Skin epidermis (tissue), 12 donors: ENCODE measurements around the gene SUPT16H.
A peak's percentile ranks its signal among the peaks of the same experiment; 100 is the strongest.
"Not testable (repeated sequence)": the region's sequence is repeated elsewhere in the genome, so short reads cannot be mapped to it uniquely, and the experiment has no call there.

ENCODE experiments used
- H3K27ac ChIP-seq, 21 experiments: fragments of 200-600 bp; sonication (generic) in 11 of 21; one replicate each; pipeline ENCODE4 v1.5.0; 2020; ENCODE audit warnings: mild to moderate bottlenecking in 3 of 21, inconsistent platforms in 2 of 21, moderate library complexity in 2 of 21
- H3K4me3 ChIP-seq, 7 experiments: fragments of 200-600 bp; sonication (generic) in 2 of 7; one replicate each; pipeline ENCODE4 v1.5.0; 2020; ENCODE audit warnings: inconsistent platforms in 2 of 7, mild to moderate bottlenecking in 2 of 7, moderate library complexity in 1 of 7

Gene SUPT16H

DNA sequence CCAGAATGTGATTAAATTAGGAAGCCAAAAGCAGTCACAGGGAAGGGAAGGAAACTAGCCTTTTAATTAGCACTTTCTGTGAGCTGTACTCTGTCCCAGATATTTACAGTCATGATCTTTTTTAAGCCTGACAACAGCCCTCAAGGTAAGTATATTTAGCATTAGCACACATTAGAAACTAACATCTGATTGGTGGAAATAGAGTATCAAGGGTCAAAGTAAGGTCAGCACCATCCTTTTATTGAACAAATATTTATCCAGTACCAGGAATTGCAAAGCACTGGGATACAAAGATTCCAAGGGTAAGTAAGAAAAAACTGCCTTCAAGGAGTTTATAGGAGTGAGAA, 75.7 kb downstream of the SUPT16H start:
- H3K27ac ChIP-seq = peak overlapping the region in 13 of 21 experiments; percentile 4 to 79 (median 62)
- H3K4me3 ChIP-seq = peak overlapping the region in 4 of 7 experiments; percentile 9 to 37 (median 31)

DNA sequence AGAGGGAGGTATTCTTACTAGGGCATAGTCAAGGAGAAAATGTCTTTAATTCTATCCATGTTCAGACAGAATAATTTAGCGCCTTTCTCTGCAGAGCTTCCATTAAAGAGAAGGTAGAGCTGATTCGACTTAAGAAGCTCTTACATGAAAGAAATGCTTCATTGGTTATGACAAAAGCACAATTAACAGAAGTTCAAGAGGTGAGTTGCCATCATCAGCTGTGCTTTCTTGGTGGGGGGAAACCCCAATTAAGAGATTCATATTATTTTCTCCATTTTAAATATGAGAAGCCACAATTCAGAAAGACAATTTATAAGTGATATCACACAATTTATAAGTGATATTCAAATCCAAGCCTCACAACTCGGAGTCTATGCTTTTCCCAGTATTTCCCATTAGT, 76.2 kb downstream of the SUPT16H start:
- Histone ChIP-seq H3K27ac (no peak overlapping the region), H3K4me3 (no peak overlapping the region)

DNA sequence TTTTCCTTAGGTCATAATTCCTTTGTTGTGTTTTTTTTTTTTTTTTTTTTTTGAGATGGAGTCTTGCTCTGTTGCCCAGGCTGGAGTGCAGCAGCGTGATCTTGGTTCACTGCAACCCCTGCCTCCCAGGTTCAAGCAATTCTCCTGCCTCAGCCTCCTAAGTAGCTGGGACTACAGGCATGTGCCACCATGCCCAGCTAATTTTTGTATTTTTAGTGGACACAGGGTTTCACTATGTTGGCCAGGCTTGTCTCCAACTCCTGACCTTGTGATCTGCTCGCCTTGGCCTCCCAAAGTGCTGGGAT, 81.0 kb downstream of the SUPT16H start:
- not testable (repeated sequence) for H3K4me3 ChIP-seq, H3K27ac ChIP-seq

DNA sequence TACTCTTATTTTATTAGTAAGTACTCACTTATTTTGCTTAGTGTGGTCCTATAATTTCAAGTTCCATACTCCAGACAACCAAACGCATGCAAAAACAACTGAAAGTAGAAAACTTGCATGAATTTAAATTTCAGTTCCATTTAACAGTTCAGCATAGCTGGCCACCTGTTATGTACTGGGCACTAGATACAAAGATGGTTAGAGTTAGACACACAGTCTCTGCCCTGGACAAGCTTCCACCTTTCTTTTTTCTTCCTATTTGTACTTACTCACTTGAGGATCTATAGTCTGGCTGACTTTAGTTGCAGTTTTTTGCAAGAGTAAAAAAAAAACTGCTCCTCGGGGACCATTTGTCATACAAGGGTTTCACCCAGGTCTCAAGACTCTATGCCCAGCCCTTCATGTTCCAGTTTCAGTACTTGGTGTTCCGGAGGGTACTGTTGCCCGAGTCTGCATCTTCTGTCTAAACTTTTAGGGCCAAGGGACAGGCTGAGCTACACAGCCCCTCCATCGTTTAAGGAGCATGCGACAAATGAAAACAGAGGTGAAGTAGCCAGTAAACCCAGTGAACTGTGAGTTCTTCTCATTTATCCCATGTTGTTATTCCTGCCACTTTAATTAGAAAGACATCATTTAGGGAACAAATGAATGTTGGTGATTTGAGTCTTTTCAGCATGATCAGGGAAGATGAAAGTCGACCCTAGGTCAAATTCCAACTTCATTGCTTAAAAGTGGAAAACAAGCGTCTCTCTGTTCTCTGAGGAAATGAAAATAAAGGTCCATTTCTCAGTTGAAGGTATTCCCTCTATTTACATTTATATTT, 81.6 kb downstream of the SUPT16H start:
- no peak overlapping the region for H3K4me3 ChIP-seq

More for the DNA sequence above, 81.6 kb downstream of the SUPT16H start:
- no peak overlapping the region for H3K27ac ChIP-seq
